Measurements from ENCODE around the gene HEG1. TPM values are rescaled to one million over a fixed set of nuclear protein-coding genes. Genes with fewer than 3 reads are reported as not detected.

The HEG1 gene
- total and polyA plus RNA-seq, 12 donors, result 12.2 to 186 (median 122) TPM

GRCh38 chr3:125033135-125033534, 22.7 kb downstream of the HEG1 start:
- Histone ChIP-seq H3K9me3 (peaks cover 0 to 12% (median 0%) of the 10 kb centered on the region in 11 donors), H3K27me3 (no peaks in the 10 kb centered on the region), H3K27ac (peak overlapping the region in 9 of 10 donors; percentile 17 to 71 (median 48)), H3K36me3 (peaks cover 0 to 25% (median 6%) of the 10 kb centered on the region in 9 donors), H3K4me3 (no peak overlapping the region), H3K4me1 (peaks cover 8 to 81% (median 49%) of the 10 kb centered on the region in 9 donors)
- WGBS, 2 donors, result 61 to 68% methylated on average over 5 of the region's 5 CpGs
- no peak for TF ChIP-seq CTCF (IDR thresholded peaks at IDR 0.05)
- no peak for ATAC-seq
- intact Hi-C loops (cut with DNase I), result no loop called here
- DNase-seq, result no peak

- Histone ChIP-seq H3K27ac (peak overlapping the region in 9 of 10 donors; percentile 17 to 71 (median 48)), H3K9me3 (peaks cover 0 to 12% (median 0%) of the 10 kb centered on the region in 11 donors), H3K4me3 (no peak overlapping the region), H3K36me3 (peaks cover 0 to 29% (median 9%) of the 10 kb centered on the region in 9 donors), H3K27me3 (no peaks in the 10 kb centered on the region), H3K4me1 (peaks cover 4 to 81% (median 49%) of the 10 kb centered on the region in 9 donors)
- WGBS, 2 donors, result 66 to 68% methylated on average over 3 of the region's 3 CpGs
- intact Hi-C loops (cut with DNase I), result no loop called here
- no peak for TF ChIP-seq CTCF (IDR thresholded peaks at IDR 0.05)
- ATAC-seq (peak; percentile 22 to 63 (median 40)), DNase-seq (no peak)
Measured at GRCh38 chr3:125032683-125033082, 23.1 kb downstream of the HEG1 start.

DNA sequence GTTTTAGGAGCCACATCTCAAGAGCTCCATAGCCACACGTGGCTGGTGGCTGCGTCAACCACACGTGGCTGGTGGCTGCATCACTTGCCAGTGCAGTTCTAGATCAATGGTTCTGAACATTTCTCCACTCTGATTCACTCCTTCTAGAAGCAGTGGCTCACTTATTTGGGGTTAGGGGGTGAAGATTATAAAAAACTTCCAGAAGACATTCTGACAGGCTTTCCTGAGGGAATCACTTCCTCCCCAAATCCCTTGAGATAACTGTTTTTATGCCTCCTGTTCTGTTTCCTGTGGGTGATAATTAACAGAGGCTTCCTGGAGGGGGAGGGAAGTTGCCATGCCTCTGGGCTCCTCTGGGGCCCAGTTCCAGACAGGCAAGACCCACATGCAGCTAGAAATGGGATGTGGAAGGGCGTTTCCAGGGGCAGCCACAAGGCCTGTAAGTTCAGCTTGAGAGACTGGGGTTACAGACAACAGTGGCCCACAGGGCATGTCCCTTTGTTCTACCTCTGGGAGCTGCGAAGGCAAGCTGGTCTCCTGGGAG, 23.6 kb downstream of the HEG1 start:
- peak in 1 of 2 donors; percentile 18 for DNase-seq
- 42 to 58% methylated on average over 5 of the region's 5 CpGs for WGBS, 2 donors
- peaks cover 0 to 34% (median 14%) of the 10 kb centered on the region in 9 donors for H3K36me3 ChIP-seq
- peaks cover 0 to 12% (median 0%) of the 10 kb centered on the region in 11 donors for H3K9me3 ChIP-seq
- ATAC-seq, result peak; percentile 26 to 77 (median 50)
- peak in 1 of 9 donors; percentile 8 for TF ChIP-seq CTCF (IDR thresholded peaks at IDR 0.05)
- peak overlapping the region in 9 of 10 donors; percentile 17 to 71 (median 48) for H3K27ac ChIP-seq
- peaks cover 3 to 81% (median 44%) of the 10 kb centered on the region in 9 donors for H3K4me1 ChIP-seq
- intact Hi-C loops (cut with DNase I), result no loop called here
- no peaks in the 10 kb centered on the region for H3K27me3 ChIP-seq
- H3K4me3 ChIP-seq, result no peak overlapping the region

DNA sequence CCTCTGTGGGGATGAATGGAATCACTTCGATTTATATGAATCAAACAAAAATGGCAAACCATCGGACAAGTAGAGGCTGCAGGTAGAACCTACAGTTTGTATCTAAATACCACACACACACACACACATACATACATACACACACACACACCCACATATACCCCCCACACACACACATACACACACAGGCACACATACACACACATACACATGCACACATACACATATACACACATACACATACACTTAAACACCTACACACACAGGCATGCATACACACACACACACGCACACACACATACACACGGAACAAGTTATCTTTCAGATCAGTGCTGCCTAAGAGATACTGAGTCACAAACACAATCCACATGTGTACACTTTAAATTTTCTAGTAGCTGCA, 24.3 kb downstream of the HEG1 start:
- no peak for DNase-seq

More for the DNA sequence above, 24.3 kb downstream of the HEG1 start:
- intact Hi-C loops (cut with DNase I), result no loop called here
- no peak for TF ChIP-seq CTCF (IDR thresholded peaks at IDR 0.05)
- H3K9me3 ChIP-seq, result peaks cover 0 to 12% (median 0%) of the 10 kb centered on the region in 11 donors
- ATAC-seq, result no peak
- 84 to 97% methylated on average over 4 of the region's 4 CpGs for WGBS, 2 donors
- H3K4me3 ChIP-seq, result no peak overlapping the region
- H3K4me1 ChIP-seq, result peaks cover 3 to 81% (median 41%) of the 10 kb centered on the region in 9 donors
- H3K36me3 ChIP-seq, result peaks cover 0 to 41% (median 20%) of the 10 kb centered on the region in 9 donors
- H3K27me3 ChIP-seq, result no peaks in the 10 kb centered on the region
- peak overlapping the region in 2 of 10 donors; percentile 68 to 71 for H3K27ac ChIP-seq
